ENCODE data around the gene CNTNAP2. TPM values are rescaled to one million over a fixed set of nuclear protein-coding genes. Genes with fewer than 3 reads are reported as not detected.

Gene CNTNAP2
- total RNA-seq, 1 experiment from 2014 or later = 42.5 TPM

DNA sequence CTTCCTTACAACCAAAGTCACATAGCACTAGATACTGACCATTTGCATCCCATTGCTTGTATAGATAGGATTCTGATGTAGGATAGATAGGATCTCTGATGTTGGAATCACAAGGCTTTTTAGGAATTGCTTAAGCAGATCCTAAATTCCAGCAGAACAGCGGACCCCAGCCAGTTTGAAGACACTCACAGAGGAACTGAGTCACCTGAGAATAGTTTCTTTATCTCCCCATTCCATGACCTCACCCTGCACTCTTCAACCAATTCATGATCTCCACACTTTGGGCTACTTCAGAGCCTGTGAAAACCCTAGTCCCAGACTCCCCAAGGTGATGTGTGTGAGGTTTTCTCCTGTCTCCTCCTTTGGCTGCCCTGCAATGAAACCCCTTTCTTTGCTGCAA is 179.4 kb downstream of the CNTNAP2 start:
- Mint-ChIP-seq H3K27me3 (ENCODE audit: insufficient read depth, unreplicated experiment) (peaks cover 3% of the 10 kb centered on the region), H3K4me1 (ENCODE audit: low read depth, unreplicated experiment) (no peaks in the 10 kb centered on the region), H3K36me3 (ENCODE audit: insufficient read depth, unreplicated experiment) (no peaks in the 10 kb centered on the region), H3K4me3 (ENCODE audit: unreplicated experiment) (no peak overlapping the region), H3K27ac (ENCODE audit: unreplicated experiment) (no peak overlapping the region), H3K9me3 (ENCODE audit: unreplicated experiment) (no peaks in the 10 kb centered on the region)
- no peak for DNase-seq
- Histone ChIP-seq H3K4me3 (ENCODE audit: low read depth, low read length) (no peak overlapping the region), H3K36me3 (ENCODE audit: control insufficient read depth, insufficient read depth, low read length) (no peaks in the 10 kb centered on the region), H3K27me3 (replicated peaks; ENCODE audit: control insufficient read depth, insufficient read depth, low read length) (no peaks in the 10 kb centered on the region), H3K9me3 (no peaks in the 10 kb centered on the region), H3K4me1 (no peaks in the 10 kb centered on the region)
- BruUV-seq (replicated peaks) = no TSS peak
- intact Hi-C loops (cut with micrococcal nuclease; ENCODE audit: unreplicated experiment) = no loop called here
- ChIA-PET CTCF (no interaction called here), POLR2A (no interaction called here)
- TF ChIP-seq, protein P1, sequence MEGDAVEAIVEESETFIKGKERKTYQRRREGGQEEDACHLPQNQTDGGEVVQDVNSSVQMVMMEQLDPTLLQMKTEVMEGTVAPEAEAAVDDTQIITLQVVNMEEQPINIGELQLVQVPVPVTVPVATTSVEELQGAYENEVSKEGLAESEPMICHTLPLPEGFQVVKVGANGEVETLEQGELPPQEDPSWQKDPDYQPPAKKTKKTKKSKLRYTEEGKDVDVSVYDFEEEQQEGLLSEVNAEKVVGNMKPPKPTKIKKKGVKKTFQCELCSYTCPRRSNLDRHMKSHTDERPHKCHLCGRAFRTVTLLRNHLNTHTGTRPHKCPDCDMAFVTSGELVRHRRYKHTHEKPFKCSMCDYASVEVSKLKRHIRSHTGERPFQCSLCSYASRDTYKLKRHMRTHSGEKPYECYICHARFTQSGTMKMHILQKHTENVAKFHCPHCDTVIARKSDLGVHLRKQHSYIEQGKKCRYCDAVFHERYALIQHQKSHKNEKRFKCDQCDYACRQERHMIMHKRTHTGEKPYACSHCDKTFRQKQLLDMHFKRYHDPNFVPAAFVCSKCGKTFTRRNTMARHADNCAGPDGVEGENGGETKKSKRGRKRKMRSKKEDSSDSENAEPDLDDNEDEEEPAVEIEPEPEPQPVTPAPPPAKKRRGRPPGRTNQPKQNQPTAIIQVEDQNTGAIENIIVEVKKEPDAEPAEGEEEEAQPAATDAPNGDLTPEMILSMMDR (IDR thresholded peaks at IDR 0.05; ENCODE audit: insufficient read depth in 1 of 2, low read depth in 1 of 2, low read length in 1 of 2, severe bottlenecking in 1 of 2, unreplicated experiment in 1 of 2) = no peak

DNA sequence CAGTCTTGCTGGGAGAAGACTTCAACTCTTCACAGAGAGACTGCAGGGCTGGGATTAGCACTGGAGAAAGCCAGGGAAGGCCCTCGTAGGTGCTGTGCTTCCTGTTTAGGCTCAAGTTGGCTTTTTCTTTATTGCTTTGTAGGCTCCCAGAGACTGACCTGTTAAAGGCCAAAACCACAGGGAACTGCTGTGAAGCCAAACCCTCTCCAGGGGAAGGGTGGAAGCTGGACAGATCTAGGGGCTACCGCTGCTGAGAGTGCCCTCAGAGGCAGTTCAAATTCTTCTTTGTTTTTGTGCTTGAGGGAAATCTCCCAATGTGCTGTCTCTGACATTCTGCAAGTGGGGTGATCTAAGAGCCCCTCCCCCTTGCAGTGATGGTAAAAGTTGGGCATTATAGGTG is 198.4 kb downstream of the CNTNAP2 start:
- no peaks in the 10 kb centered on the region for H3K4me1 ChIP-seq
- H3K36me3 Mint-ChIP-seq (ENCODE audit: insufficient read depth, unreplicated experiment) = no peaks in the 10 kb centered on the region
- no peaks in the 10 kb centered on the region for H3K27me3 ChIP-seq (replicated peaks; ENCODE audit: control insufficient read depth, insufficient read depth, low read length)
- peaks cover 9% of the 10 kb centered on the region for H3K9me3 Mint-ChIP-seq (ENCODE audit: unreplicated experiment)
- no peak overlapping the region for H3K4me3 ChIP-seq (ENCODE audit: low read depth, low read length)
- TF ChIP-seq, protein P1 (IDR thresholded peaks at IDR 0.05; ENCODE audit: insufficient read depth in 1 of 2, low read depth in 1 of 2, low read length in 1 of 2, severe bottlenecking in 1 of 2, unreplicated experiment in 1 of 2) = no peak
- H3K36me3 ChIP-seq (ENCODE audit: control insufficient read depth, insufficient read depth, low read length) = no peaks in the 10 kb centered on the region
- H3K27ac Mint-ChIP-seq (ENCODE audit: unreplicated experiment) = no peak overlapping the region
- no peak for DNase-seq
- CTCF ChIA-PET = no interaction called here
- intact Hi-C loops (cut with micrococcal nuclease; ENCODE audit: unreplicated experiment) = no loop called here
- no peaks in the 10 kb centered on the region for H3K4me1 Mint-ChIP-seq (ENCODE audit: low read depth, unreplicated experiment)
- H3K9me3 ChIP-seq = no peaks in the 10 kb centered on the region
- POLR2A ChIA-PET = no interaction called here
- no peaks in the 10 kb centered on the region for H3K27me3 Mint-ChIP-seq (ENCODE audit: insufficient read depth, unreplicated experiment)
- no peak overlapping the region for H3K4me3 Mint-ChIP-seq (ENCODE audit: unreplicated experiment)
- BruUV-seq (replicated peaks) = no TSS peak

DNA sequence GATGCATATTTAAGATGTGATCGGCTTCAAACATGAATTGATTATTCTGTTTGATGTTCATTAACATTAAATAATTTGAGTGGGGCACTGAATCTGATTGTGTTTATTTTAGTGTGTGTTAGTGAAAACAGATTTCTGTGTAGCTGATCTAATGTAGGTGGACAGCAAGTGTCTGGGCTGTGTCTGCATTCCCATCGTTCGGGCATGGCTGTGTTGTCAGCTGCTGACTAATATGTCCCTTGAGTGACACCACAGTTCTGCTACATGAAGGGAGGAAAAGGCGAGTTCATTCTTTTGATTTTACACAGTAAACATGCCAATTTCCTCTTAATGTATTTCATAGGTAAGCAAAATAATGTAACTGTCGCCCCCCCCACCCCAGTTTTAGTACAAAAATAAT is 203.0 kb downstream of the CNTNAP2 start:
- Histone ChIP-seq H3K4me3 (ENCODE audit: low read depth, low read length) (no peak overlapping the region), H3K27me3 (replicated peaks; ENCODE audit: control insufficient read depth, insufficient read depth, low read length) (no peaks in the 10 kb centered on the region), H3K4me1 (no peaks in the 10 kb centered on the region), H3K9me3 (no peaks in the 10 kb centered on the region), H3K36me3 (ENCODE audit: control insufficient read depth, insufficient read depth, low read length) (no peaks in the 10 kb centered on the region)
- intact Hi-C loops (cut with micrococcal nuclease; ENCODE audit: unreplicated experiment) = loop anchor here (5.0 kb wide), 1 partner anchor 1713 kb away; no protein-coding TSS in a partner anchor
- ChIA-PET POLR2A (no interaction called here), CTCF (no interaction called here)
- BruUV-seq (replicated peaks) = no TSS peak
- no peaks in the 10 kb centered on the region for H3K9me3 Mint-ChIP-seq (ENCODE audit: unreplicated experiment)
- no peak overlapping the region for H3K4me3 Mint-ChIP-seq (ENCODE audit: unreplicated experiment)
- TF ChIP-seq, protein P1 (IDR thresholded peaks at IDR 0.05; ENCODE audit: insufficient read depth in 1 of 2, low read depth in 1 of 2, low read length in 1 of 2, severe bottlenecking in 1 of 2, unreplicated experiment in 1 of 2) = no peak
- H3K27ac Mint-ChIP-seq (ENCODE audit: unreplicated experiment) = no peak overlapping the region
- H3K36me3 Mint-ChIP-seq (ENCODE audit: insufficient read depth, unreplicated experiment) = no peaks in the 10 kb centered on the region
- H3K4me1 Mint-ChIP-seq (ENCODE audit: low read depth, unreplicated experiment) = no peaks in the 10 kb centered on the region
- no peaks in the 10 kb centered on the region for H3K27me3 Mint-ChIP-seq (ENCODE audit: insufficient read depth, unreplicated experiment)
- DNase-seq = no peak

All from Caco-2 (cell line).